Rectal smooth muscle tissue (tissue), 1 donor: ENCODE measurements around the gene RPL9.
A peak's percentile ranks its signal among the peaks of the same experiment; 100 is the strongest.
"Not testable (repeated sequence)": the region's sequence is repeated elsewhere in the genome, so short reads cannot be mapped to it uniquely, and the experiment has no call there.

Source experiments
- H3K27ac ChIP-seq: one replicate; pipeline ENCODE4 v1.7.0; 2013; ENCODE audit warnings: low read depth, low read length, inconsistent platforms
- H3K27me3 ChIP-seq: one replicate; pipeline ENCODE4 v1.7.0; 2013; ENCODE audit warnings: low read length; ENCODE audit not compliant: control insufficient read depth, insufficient read depth
- H3K36me3 ChIP-seq: one replicate; pipeline ENCODE4 v1.7.0; 2013; ENCODE audit warnings: low read length; ENCODE audit not compliant: control insufficient read depth, insufficient read depth
- H3K4me1 ChIP-seq: one replicate; pipeline ENCODE4 v1.7.0; 2013; ENCODE audit warnings: low read length; ENCODE audit not compliant: control insufficient read depth, insufficient read depth
- H3K4me3 ChIP-seq: one replicate; pipeline ENCODE4 v1.7.0; 2013; ENCODE audit warnings: low read length
- H3K9ac ChIP-seq: one replicate; pipeline ENCODE4 v1.7.0; 2013; ENCODE audit warnings: low read length

Gene RPL9

DNA sequence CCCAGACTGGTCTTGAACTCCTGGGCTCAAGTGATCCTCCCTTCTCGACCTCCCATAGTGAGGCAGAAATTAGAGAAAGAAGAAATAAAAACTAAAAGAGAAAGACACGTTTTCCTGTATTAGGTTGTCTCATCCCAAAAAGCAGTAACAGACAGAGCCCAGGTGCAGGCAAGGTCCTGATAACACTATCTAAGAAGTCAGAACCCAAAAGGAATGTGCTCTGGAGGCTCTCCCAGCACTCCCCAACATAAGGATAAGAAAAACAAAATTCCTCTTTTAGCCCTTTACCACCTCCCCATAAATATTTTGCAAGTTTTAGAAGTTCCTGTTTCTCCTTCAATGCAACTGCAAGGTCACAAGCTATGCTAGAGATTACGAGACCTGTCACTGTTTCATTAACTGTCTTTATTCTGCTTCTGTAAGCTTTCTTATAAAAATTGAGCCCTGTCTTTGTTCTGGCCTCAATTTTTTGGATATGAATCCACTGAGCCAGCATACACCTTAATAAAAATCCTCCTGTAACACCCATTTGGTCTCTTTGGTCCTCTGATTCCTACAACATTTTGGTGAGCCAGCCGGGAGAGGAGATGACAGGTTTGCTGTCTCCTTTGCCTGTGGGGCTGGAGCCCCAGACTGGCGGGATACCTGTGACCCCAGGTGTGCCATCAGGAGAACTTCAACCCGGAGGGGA lies 26.0 kb upstream of the RPL9 start:
- Histone ChIP-seq H3K4me3 (no peak overlapping the region), H3K27me3 (no peaks in the 10 kb centered on the region), H3K36me3 (no peaks in the 10 kb centered on the region), H3K4me1 (no peaks in the 10 kb centered on the region), H3K9ac (no peak overlapping the region), H3K27ac (no peak overlapping the region)

DNA sequence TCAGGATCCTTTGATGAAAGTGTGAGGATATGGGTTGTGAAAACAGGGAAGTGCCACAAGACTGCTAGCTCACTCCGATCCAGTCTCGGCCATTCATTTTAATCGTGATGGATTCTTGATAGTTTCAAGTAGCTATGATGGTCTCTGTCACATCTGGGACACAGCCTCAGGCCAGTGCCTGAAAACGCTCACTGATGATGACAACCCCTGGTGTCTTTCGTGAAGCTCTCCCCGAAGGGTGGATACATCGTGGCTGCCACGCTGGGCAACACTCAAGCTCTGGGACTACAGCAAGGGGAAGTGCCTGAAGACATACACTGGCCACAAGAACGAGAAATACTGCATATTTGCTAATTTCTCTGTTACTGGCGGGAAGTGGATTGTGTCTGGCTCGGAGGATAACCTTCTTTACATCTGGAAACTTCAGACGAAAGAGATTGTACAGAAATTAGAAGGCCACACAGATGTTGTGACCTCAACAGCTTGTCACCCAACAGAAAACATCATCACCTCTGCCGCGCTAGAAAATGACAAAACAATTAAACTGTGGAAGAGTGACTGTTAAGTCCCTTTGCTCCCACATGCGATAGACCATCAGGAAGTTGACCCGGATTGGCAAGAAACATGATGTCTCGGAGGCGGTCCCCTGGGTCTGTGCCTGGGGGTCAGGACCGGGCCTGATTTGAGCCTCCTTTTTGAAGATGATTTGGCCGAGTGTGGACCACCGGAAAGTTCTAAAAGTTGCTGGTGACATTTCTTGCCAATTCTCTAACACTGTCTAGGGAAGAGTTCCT lies 22.4 kb upstream of the RPL9 start:
- Histone ChIP-seq H3K27me3 (no peaks in the 10 kb centered on the region), H3K4me1 (no peaks in the 10 kb centered on the region), H3K9ac (no peak overlapping the region), H3K27ac (no peak overlapping the region), H3K36me3 (no peaks in the 10 kb centered on the region), H3K4me3 (no peak overlapping the region)

DNA sequence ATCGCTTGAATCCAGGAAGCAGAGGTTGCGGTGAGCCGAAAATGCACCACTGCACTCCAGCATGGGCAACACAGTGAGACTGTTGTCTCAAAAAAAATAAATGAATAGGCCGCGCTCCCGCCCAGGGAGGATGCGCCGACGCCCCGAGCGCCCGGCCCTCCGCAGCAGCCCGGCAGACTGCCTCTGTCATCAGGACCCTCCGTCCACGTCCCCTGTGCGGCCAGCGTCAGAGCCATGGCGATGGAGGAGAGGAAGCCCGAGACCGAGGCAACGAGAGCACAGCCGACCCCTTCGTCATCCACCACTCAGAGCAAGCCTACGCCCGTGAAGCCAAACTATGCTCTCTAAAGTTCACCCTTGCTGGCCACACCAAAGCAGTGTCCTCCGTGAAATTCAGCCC lies 21.5 kb upstream of the RPL9 start:
- Histone ChIP-seq H3K4me1 (no peaks in the 10 kb centered on the region), H3K4me3 (no peak overlapping the region), H3K9ac (no peak overlapping the region), H3K27ac (no peak overlapping the region), H3K27me3 (no peaks in the 10 kb centered on the region), H3K36me3 (no peaks in the 10 kb centered on the region)

DNA sequence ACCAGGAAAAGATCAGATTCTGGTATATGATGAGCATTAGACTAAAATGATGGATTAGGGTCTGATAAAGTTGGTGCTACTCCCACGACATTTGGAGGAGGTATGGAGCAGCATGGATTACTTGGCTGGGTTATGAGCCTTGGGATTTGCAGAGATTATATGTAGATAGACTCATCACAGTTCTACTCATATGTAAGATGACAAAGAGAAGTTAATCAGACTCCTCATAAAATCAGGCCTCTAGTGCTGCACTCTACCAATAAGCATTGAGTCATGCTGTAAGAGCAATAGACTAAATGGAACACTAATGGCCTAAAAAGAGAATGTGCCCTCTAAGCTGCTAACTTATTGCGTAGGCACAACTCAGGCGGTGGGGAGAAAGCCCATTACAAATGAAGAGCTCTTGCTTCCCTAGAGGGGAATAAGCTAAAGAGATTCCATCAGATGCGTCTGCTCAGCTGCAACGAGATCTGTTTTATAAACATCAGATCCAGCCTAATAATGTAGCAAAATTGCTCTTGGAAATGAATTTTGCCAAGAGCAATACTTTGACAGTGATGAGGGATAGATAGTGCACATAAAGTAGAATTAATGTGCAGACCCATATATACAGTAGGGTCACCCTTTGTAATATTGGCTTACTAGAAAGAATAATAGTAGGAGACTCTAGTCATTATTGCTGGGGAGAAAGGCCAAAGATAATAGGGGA lies 17.6 kb upstream of the RPL9 start:
- no peak overlapping the region for H3K27ac ChIP-seq
- no peak overlapping the region for H3K9ac ChIP-seq
- H3K27me3 ChIP-seq: no peaks in the 10 kb centered on the region
- no peaks in the 10 kb centered on the region for H3K36me3 ChIP-seq
- H3K4me3 ChIP-seq: no peak overlapping the region
- no peaks in the 10 kb centered on the region for H3K4me1 ChIP-seq

DNA sequence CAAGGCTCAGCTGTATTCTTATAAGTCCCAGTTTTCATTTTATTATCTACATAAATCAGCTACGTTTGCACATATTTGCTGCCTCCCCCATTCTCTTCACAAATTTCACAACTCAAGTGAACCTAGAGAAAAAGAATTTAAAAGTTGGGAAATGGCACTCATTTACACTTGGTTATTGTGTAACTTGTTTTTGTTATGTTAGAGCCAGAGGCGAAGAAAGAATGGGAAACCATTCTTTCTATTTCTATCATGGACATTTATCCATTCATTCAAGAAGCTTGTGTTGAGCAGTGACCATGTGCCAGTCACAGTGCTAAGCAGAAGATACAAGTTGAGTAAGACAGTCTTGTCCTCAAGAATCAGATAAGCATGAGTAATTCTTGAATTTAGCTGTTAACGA lies 13.7 kb upstream of the RPL9 start:
- no peaks in the 10 kb centered on the region for H3K27me3 ChIP-seq
- no peak overlapping the region for H3K9ac ChIP-seq
- H3K4me3 ChIP-seq: no peak overlapping the region
- no peak overlapping the region for H3K27ac ChIP-seq
- no peaks in the 10 kb centered on the region for H3K4me1 ChIP-seq
- H3K36me3 ChIP-seq: peaks cover 4% of the 10 kb centered on the region

DNA sequence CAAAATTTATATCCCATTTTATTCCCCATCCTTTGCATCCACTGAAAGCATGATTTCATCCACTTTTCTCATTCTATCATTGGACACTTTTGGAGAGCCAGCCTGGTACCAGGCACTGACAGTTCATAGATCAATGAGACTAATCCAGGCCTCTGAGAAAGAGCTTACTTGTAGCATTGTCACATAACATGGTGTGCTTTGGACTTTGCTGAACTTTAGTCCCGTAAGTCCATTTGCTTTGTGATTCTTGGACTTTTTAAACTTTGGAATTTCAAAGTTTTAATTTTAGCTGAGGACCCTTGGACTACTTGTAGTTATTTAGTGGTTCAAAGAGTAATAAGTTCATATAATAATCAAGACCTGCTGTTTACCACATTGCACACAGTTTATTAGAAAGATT lies 11.7 kb upstream of the RPL9 start:
- Histone ChIP-seq H3K27ac (no peak overlapping the region), H3K4me1 (no peaks in the 10 kb centered on the region), H3K4me3 (no peak overlapping the region), H3K9ac (no peak overlapping the region), H3K27me3 (no peaks in the 10 kb centered on the region), H3K36me3 (peaks cover 5% of the 10 kb centered on the region)

DNA sequence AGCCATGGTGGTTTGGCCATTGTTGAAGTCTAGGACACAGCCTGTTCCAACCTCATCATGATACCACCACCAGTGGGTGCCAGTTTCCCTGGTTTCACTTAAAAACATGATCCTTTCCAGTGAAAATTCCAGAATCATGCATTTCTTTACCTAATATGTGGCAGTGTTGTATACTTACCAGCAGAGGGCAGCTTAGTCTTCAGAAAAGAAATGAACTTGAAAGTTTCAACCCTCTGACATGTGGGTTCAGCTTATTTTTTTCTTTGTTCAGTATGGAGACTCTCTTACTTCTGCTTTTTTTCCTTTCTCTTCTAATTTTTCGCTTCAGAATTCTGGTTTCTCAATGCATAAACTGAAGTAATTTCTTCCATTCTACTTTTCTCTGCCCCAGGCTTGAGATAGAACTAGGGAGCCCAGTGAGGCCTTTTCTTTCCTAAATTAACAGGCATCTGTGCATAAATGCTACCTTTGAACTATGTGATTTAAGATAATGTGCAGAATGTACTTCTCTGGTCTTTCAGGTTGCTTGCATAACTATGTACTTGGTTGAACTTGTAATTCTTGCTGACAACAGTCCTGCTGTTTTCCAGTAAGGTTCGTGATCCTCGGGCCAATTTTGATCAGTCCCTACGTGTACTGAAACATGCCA lies 10.8 kb upstream of the RPL9 start:
- Histone ChIP-seq H3K9ac (no peak overlapping the region), H3K36me3 (peaks cover 8% of the 10 kb centered on the region), H3K27ac (peak overlapping the region; percentile 42), H3K4me1 (no peaks in the 10 kb centered on the region), H3K4me3 (no peak overlapping the region), H3K27me3 (no peaks in the 10 kb centered on the region)

DNA sequence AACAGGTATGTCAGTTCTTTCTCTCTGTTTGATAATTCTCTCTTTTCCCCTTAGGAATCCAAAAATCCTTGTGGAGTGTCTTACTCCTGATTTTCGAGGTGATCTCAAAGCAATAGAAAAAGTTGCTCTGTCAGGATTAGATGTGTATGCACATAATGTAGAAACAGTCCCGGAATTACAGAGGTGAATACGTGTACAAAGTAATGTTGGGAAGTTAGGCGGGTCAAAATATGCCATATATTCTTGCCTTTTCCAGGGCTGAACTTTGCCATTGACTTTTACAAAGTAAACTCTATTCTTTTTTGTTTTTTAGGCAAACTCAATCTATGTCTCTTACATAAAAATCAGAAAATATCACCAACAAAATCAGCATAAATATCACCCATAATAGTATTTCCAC lies 8.7 kb upstream of the RPL9 start:
- H3K27me3 ChIP-seq: no peaks in the 10 kb centered on the region
- no peak overlapping the region for H3K4me3 ChIP-seq
- H3K36me3 ChIP-seq: peaks cover 8% of the 10 kb centered on the region
- no peak overlapping the region for H3K9ac ChIP-seq
- no peak overlapping the region for H3K27ac ChIP-seq
- no peaks in the 10 kb centered on the region for H3K4me1 ChIP-seq

DNA sequence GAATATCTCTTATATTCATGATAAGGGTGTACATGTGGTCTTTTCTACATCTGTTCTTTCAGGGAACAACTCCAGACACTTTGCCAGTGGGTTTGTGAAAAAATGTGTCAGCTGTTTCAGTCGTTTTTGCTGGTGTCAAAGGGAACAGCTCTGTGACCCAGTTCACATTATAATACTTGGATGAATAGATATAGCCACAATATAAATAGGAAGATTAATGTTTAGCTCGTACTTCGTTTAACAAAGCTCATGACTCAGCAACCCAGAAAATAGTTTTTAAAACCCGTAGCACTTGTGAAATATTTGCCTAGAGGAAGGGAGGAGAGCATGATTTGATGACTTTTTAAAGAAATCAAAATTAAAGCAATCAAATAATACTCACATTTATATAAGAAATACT lies 8.0 kb upstream of the RPL9 start:
- Histone ChIP-seq H3K36me3 (peaks cover 8% of the 10 kb centered on the region), H3K4me3 (no peak overlapping the region), H3K27ac (no peak overlapping the region), H3K27me3 (no peaks in the 10 kb centered on the region), H3K9ac (no peak overlapping the region), H3K4me1 (no peaks in the 10 kb centered on the region)

DNA sequence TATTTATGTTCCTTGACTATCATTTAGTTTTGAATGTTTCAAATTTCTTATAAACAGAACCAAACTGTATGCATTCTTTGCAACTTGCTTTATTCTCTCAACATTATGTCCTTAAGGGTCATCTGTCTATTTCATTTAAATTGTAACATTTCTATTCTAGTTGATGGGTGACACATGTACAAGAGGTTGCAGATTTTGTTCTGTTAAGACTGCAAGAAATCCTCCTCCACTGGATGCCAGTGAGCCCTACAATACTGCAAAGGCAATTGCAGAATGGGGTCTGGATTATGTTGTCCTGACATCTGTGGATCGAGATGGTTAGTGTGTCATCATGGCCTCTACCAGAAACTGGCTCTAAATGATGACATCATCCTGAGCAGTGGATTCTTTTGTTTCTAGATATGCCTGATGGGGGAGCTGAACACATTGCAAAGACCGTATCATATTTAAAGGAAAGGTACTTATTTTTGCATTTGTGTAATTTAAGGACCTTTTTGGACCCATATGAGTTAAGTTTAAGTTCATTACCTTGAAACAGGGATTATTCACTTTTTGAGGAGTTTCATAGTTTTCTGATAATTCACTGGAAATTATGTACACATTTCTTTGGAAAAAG lies 6.3 kb upstream of the RPL9 start:
- Histone ChIP-seq H3K27ac (peak overlapping the region; percentile 9), H3K36me3 (peaks cover 5% of the 10 kb centered on the region), H3K4me1 (no peaks in the 10 kb centered on the region), H3K9ac (no peak overlapping the region), H3K4me3 (no peak overlapping the region), H3K27me3 (no peaks in the 10 kb centered on the region)

DNA sequence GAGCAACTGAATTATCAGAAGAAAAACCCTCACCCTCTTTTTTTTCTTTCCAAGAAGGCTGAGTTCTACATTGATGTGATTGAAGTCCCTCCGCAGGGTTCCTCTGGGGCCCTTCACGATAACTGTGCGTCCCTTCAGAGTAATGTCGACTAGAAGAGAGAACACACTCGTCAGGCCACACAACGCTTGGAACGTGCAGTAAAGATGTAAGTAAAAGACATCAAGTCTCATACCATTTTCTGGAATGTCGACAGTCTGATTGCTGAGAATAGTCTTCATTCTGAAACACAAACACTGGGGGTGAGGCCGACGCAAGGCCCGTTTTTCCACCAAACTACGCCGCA lies 589 bp downstream of the RPL9 start:
- Histone ChIP-seq H3K4me3 (peak overlapping the region; percentile 78), H3K4me1 (peaks cover 13% of the 10 kb centered on the region), H3K27ac (peak overlapping the region; percentile 93), H3K9ac (peak overlapping the region; percentile 77)
- not testable (repeated sequence) for H3K36me3 ChIP-seq, H3K27me3 ChIP-seq
